ENCODE data around the gene RPA3. TPM values are rescaled to one million over a fixed set of nuclear protein-coding genes. Genes with fewer than 3 reads are reported as not detected.
"Not testable (repeated sequence)": the region's sequence is repeated elsewhere in the genome, so short reads cannot be mapped to it uniquely, and the experiment has no call there.

RPA3 gene
- polyA plus RNA-seq, 1 donor (not counting 4 experiments of a cell fraction or from before 2014, with no cell fraction given) = 51.1 TPM

DNA sequence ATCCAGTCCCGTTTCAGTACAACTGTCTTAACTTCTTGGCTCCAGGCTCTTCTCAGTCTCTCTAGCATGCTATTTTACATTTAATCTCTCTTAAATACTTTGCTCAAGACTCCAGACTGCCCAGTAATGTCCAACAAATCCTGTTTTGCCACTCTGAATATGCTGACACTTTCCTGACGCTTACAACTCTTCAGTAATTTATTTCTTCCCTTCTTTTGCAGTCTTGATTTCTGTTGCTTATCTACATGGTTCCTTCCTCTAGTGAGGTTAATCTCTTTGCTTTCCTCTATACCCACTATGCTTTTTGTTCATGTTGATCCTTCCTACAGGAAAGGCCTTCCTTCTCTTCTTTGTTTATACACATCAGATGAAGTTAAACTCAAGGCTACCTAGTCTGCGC, 54.1 kb downstream of the RPA3 start:
- dilution Hi-C loops (cut with MboI; ENCODE audit: extremely low pct_ligation_motif_present, low sequenced_read_pairs) = no loop called here
- H3K9ac ChIP-seq (ENCODE audit: control insufficient read depth, extremely low read depth, insufficient read depth, low read length) = no peak overlapping the region
- no peak for TF ChIP-seq EZH2 (IDR thresholded peaks at IDR 0.05; ENCODE audit: low read length)
- TF ChIP-seq, protein P1, sequence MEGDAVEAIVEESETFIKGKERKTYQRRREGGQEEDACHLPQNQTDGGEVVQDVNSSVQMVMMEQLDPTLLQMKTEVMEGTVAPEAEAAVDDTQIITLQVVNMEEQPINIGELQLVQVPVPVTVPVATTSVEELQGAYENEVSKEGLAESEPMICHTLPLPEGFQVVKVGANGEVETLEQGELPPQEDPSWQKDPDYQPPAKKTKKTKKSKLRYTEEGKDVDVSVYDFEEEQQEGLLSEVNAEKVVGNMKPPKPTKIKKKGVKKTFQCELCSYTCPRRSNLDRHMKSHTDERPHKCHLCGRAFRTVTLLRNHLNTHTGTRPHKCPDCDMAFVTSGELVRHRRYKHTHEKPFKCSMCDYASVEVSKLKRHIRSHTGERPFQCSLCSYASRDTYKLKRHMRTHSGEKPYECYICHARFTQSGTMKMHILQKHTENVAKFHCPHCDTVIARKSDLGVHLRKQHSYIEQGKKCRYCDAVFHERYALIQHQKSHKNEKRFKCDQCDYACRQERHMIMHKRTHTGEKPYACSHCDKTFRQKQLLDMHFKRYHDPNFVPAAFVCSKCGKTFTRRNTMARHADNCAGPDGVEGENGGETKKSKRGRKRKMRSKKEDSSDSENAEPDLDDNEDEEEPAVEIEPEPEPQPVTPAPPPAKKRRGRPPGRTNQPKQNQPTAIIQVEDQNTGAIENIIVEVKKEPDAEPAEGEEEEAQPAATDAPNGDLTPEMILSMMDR (optimal IDR thresholded peaks at IDR 0.05 in 1 of 3, IDR thresholded peaks at IDR 0.05 in 1 of 3, conservative IDR thresholded peaks at IDR 0.05 in 1 of 3; ENCODE audit: extremely low read depth in 1 of 3, insufficient read depth in 2 of 3, low read length in 3 of 3) = no peak
- FAIRE-seq (no peak), DNase-seq (ENCODE audit: low read depth, low spot score) (no peak)
- no peaks in the 10 kb centered on the region for H3K36me3 ChIP-seq (ENCODE audit: control insufficient read depth in 2 of 2, extremely low read depth in 1 of 2, insufficient read depth in 2 of 2, low read length in 2 of 2)
- no peaks in the 10 kb centered on the region for H4K20me1 ChIP-seq (ENCODE audit: control insufficient read depth, extremely low read depth, insufficient read depth, low read length)
- H3K4me3 ChIP-seq (ENCODE audit: control insufficient read depth in 2 of 3, extremely low read depth in 1 of 3, insufficient read depth in 2 of 3, low read depth in 1 of 3, low read length in 3 of 3) = no peak overlapping the region
- no peak overlapping the region for H3K27ac ChIP-seq (ENCODE audit: control insufficient read depth, insufficient read depth, low read length)
- H2AFZ ChIP-seq (ENCODE audit: control insufficient read depth, low read length) = no peak overlapping the region
- H3K27me3 ChIP-seq (ENCODE audit: control insufficient read depth, extremely low read depth, insufficient read depth, low read length) = no peaks in the 10 kb centered on the region
- H3K9me3 ChIP-seq (ENCODE audit: control insufficient read depth, low read depth, low read length) = no peaks in the 10 kb centered on the region
- no peaks in the 10 kb centered on the region for H3K9me1 ChIP-seq (ENCODE audit: control insufficient read depth, extremely low read depth, insufficient read depth, low read length)
- H3K79me2 ChIP-seq (ENCODE audit: control insufficient read depth, insufficient read depth, low read length) = peaks cover 1% of the 10 kb centered on the region
- no peak overlapping the region for H3K4me2 ChIP-seq (ENCODE audit: control insufficient read depth, extremely low read depth, insufficient read depth, low read depth, low read length)
- H3K4me1 ChIP-seq (ENCODE audit: control insufficient read depth, extremely low read depth, insufficient read depth, low read length) = no peaks in the 10 kb centered on the region

DNA sequence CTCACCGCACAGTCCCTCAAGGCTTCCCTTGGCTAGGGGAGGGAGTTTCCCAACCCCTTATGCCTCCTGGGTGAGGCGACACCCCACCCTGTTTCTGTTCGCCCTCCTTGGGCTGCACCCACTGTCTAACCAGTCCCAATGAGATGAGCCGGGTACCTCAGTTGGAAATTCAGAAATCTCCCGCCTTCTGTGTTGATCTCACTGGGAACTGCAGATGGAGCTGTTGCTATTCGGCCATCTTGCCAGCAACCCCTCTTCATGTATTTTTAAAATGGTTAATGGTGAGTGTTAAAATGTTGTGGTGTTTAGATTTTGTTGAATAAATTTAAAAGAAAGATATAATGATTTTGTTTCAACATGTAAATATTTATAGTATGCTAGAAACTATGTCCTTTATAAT, 55.9 kb downstream of the RPA3 start:
- Histone ChIP-seq H4K20me1 (ENCODE audit: control insufficient read depth, extremely low read depth, insufficient read depth, low read length) (no peaks in the 10 kb centered on the region), H3K4me2 (ENCODE audit: control insufficient read depth, extremely low read depth, insufficient read depth, low read depth, low read length) (no peak overlapping the region), H3K9ac (ENCODE audit: control insufficient read depth, extremely low read depth, insufficient read depth, low read length) (no peak overlapping the region), H3K36me3 (ENCODE audit: control insufficient read depth in 2 of 2, extremely low read depth in 1 of 2, insufficient read depth in 2 of 2, low read length in 2 of 2) (no peaks in the 10 kb centered on the region), H3K27ac (ENCODE audit: control insufficient read depth, insufficient read depth, low read length) (no peak overlapping the region), H2AFZ (ENCODE audit: control insufficient read depth, low read length) (no peak overlapping the region), H3K27me3 (ENCODE audit: control insufficient read depth, extremely low read depth, insufficient read depth, low read length) (no peaks in the 10 kb centered on the region), H3K4me1 (ENCODE audit: control insufficient read depth, extremely low read depth, insufficient read depth, low read length) (no peaks in the 10 kb centered on the region), H3K9me1 (ENCODE audit: control insufficient read depth, extremely low read depth, insufficient read depth, low read length) (no peaks in the 10 kb centered on the region), H3K9me3 (ENCODE audit: control insufficient read depth, low read depth, low read length) (no peaks in the 10 kb centered on the region), H3K79me2 (ENCODE audit: control insufficient read depth, insufficient read depth, low read length) (peaks cover 1% of the 10 kb centered on the region), H3K4me3 (ENCODE audit: control insufficient read depth in 2 of 3, extremely low read depth in 1 of 3, insufficient read depth in 2 of 3, low read depth in 1 of 3, low read length in 3 of 3) (no peak overlapping the region)
- dilution Hi-C loops (cut with MboI; ENCODE audit: extremely low pct_ligation_motif_present, low sequenced_read_pairs) = no loop called here
- no peak for FAIRE-seq
- DNase-seq (ENCODE audit: low read depth, low spot score) = no peak
- no peak for TF ChIP-seq EZH2 (IDR thresholded peaks at IDR 0.05; ENCODE audit: low read length)
- TF ChIP-seq, protein P1 (optimal IDR thresholded peaks at IDR 0.05 in 1 of 3, IDR thresholded peaks at IDR 0.05 in 1 of 3, conservative IDR thresholded peaks at IDR 0.05 in 1 of 3; ENCODE audit: extremely low read depth in 1 of 3, insufficient read depth in 2 of 3, low read length in 3 of 3) = peak in 2 of 3 experiments; percentile 10 to 26

DNA sequence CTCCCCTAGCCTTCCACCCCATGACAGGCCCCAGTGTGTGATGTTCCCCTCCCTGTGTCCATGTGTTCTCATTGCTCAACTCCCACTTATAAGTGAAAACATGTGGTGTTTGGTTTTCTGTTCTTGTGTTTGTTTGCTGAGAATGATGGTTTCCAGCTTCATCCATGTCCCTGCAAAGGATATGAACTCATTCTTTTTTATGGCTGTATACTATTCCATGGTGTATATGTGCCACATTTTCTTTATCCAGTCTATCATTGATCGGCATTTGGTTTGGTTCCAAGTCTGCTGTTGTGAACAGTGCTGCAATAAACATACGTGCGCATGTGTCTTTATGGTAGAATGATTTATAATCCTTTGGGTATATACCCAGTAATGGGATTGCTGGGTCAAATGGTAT, 61.9 kb downstream of the RPA3 start:
- H3K9me1 ChIP-seq (ENCODE audit: control insufficient read depth, extremely low read depth, insufficient read depth, low read length); H3K9me3 ChIP-seq (ENCODE audit: control insufficient read depth, low read depth, low read length); H3K36me3 ChIP-seq (ENCODE audit: control insufficient read depth in 2 of 2, extremely low read depth in 1 of 2, insufficient read depth in 2 of 2, low read length in 2 of 2); dilution Hi-C loops (cut with MboI; ENCODE audit: extremely low pct_ligation_motif_present, low sequenced_read_pairs); H3K4me3 ChIP-seq (ENCODE audit: control insufficient read depth in 2 of 3, extremely low read depth in 1 of 3, insufficient read depth in 2 of 3, low read depth in 1 of 3, low read length in 3 of 3); H4K20me1 ChIP-seq (ENCODE audit: control insufficient read depth, extremely low read depth, insufficient read depth, low read length); H2AFZ ChIP-seq (ENCODE audit: control insufficient read depth, low read length); H3K4me2 ChIP-seq (ENCODE audit: control insufficient read depth, extremely low read depth, insufficient read depth, low read depth, low read length); DNase-seq (ENCODE audit: low read depth, low spot score); H3K4me1 ChIP-seq (ENCODE audit: control insufficient read depth, extremely low read depth, insufficient read depth, low read length); H3K79me2 ChIP-seq (ENCODE audit: control insufficient read depth, insufficient read depth, low read length); H3K9ac ChIP-seq (ENCODE audit: control insufficient read depth, extremely low read depth, insufficient read depth, low read length); FAIRE-seq; H3K27me3 ChIP-seq (ENCODE audit: control insufficient read depth, extremely low read depth, insufficient read depth, low read length); H3K27ac ChIP-seq (ENCODE audit: control insufficient read depth, insufficient read depth, low read length): not testable (repeated sequence)
